GM18519 (cell line): ENCODE measurements around the gene FOXRED1.
A peak's percentile ranks its signal among the peaks of the same experiment; 100 is the strongest.
"Not testable (repeated sequence)": the region's sequence is repeated elsewhere in the genome, so short reads cannot be mapped to it uniquely, and the experiment has no call there.

ENCODE experiments used
- ATAC-seq: cut with Tn5 transposase; IDR thresholded peaks from one replicate; pipeline ENCODE4 v1.9.1; 2021; ENCODE audit warnings: mild to moderate bottlenecking, moderate library complexity; ENCODE audit not compliant: unreplicated experiment, low FRiP score

The FOXRED1 gene

DNA sequence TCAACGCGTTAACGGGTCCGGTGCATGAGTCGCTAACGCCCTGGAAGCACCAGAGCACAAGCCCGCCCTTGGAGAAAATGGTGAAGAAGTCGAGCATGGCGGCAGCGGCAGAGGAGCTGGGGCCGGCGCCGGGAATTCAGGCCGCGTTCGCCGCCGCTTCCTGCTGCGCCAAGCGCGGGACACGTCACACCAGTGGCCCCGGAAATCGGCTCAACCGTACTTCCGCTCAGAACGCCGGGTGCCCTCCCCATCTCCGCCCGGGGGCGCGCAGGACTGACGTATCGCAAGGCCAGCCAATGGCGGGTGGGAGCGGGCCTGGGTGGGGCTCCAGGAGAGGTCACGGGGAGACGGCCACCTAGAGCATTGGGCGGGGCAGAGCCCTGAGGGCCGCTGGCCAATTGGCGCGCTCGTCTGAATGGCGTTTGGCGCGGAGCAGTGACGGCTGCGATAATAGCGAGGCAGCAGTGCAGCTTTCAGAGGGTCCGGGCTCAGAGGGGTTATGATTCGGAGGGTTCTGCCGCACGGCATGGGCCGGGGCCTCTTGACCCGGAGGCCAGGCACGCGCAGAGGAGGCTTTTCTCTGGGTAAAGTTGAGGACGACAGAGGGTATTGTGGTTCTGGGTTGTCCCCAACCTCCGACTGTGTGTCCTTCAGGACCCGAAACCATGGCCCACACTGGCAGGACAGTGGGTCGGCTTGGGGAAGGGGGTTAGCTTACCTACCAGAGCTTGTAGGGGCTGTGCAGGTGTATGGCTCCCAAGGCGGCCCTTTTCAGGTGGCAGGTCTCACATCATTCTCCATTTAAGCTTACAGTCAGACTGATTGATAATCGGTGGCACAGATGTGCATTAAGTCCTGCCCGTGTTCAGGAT is at the start of gene FOXRED1, which contains the start of gene SRPRA:
Gene FOXRED1 (plus strand): TSS at position 447 of the 872 bp plus-strand sequence. CDS start 53 bp downstream, at position 500.
Gene SRPRA (minus strand): TSS at position 188 of the 872 bp plus-strand sequence. CDS start 91 bp downstream, at position 97.
- ATAC-seq = peak; percentile 96

DNA sequence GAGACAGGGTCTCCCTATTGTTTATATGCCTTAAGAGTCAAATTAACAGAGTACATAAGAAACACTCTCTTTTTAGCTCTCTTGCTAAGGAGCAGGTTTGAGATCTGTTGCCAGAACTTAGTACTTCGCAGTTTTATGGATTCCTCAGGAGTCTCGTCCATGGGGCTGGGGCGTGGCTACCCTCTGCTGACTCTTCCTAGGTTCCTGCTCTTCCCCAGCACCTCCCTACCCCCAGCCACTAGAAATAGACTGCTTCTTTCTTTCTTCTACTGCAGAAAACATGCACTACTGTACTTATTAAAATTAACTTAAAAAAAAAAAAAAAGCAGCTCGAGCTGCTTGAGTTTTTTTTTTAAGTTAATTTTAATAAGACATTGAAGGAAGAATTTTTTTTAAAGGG is 49.4 kb upstream of the FOXRED1 start:
- no peak for ATAC-seq

GRCh38 chr11:126224647-126225294 is 44.2 kb upstream of the FOXRED1 start:
- no peak for ATAC-seq

- ATAC-seq = no peak
Observed at GRCh38 chr11:126225295-126225665, 43.7 kb upstream of the FOXRED1 start.

DNA sequence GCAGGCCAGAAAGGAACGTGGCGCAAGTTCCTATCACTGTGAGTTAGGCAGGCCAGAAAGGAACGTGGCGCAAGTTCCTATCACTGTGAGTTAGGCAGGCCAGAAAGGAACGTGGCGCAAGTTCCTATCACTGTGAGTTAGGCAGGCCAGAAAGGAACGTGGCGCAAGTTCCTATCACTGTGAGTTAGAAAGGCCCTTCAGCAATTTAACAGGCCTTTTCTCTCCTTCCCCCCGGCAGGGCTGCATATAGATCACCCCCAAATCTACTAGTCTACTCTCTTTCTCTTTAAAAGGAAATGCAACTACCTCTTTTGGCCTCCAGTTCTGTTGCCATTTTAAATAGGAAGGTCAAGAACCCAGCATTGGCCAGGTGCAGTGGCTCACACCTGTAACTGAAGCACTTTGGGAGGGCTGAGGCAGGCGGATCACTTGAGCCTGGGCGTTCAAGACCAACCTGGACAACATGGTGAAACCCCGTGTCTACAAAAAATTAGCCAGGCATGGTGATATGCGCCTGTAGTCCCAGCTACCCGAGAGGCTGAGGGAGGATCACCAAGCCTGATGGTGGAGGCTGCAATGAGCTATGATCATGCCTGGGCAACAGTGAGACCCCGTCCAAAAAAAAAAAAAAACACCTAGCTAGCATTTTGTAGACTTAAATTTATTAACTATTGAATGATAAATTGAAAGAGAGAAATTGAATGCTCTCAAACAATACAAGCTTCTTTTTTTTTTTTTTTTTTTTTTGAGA is 42.4 kb upstream of the FOXRED1 start:
- no peak for ATAC-seq

GRCh38 chr11:126229858-126230540 is 39.0 kb upstream of the FOXRED1 start:
- ATAC-seq = no peak

GRCh38 chr11:126231725-126232459 is 37.1 kb upstream of the FOXRED1 start:
- no peak for ATAC-seq

GRCh38 chr11:126232683-126233082 is 36.3 kb upstream of the FOXRED1 start:
- ATAC-seq = no peak

GRCh38 chr11:126233391-126233790 is 35.6 kb upstream of the FOXRED1 start:
- ATAC-seq = no peak

GRCh38 chr11:126246636-126247035 is 22.3 kb upstream of the FOXRED1 start:
- no peak for ATAC-seq

DNA sequence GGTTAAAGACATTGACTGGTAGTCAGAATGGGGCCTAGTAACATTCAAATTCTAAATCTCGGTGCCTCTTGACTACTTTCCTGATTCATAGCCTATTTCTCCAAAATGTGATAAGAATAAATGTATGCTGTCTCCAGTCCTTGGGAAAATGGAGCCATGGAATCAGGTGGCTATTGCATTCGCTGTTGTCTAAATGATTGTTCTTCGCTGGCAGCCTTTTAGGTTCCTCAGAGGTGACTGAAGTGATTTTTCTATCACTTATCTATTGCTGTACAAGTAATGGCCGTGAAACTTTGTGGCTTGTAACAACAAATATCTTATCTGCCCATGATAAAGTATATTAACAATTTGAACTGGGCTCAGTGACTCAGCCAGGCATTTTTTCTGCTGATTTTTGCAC is 15.7 kb upstream of the FOXRED1 start:
- ATAC-seq = no peak

GRCh38 chr11:126254819-126255218 is 14.1 kb upstream of the FOXRED1 start:
- ATAC-seq = no peak

GRCh38 chr11:126255507-126255906 is 13.4 kb upstream of the FOXRED1 start:
- not testable (repeated sequence) for ATAC-seq

GRCh38 chr11:126256216-126256615 is 12.7 kb upstream of the FOXRED1 start:
- ATAC-seq = no peak

GRCh38 chr11:126257144-126257543 is 11.8 kb upstream of the FOXRED1 start:
- ATAC-seq = no peak

DNA sequence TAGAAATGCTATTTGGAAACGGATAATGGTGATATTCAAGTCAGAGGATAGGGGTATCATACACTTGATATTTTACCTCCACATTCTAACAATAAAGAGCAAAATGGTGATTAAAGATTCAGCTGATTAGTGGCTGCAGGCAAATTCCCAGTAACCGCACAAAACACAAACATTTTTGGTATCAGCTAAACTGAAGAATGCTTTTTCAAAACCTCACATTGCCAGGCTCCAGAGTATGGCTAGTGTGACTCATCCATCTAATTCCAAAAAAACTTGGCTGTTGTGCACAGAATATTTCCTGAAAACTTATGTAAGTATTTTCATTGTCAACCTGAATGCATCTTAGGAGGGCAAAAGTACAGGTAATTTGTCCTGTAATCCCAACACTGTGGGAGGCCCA is 11.2 kb upstream of the FOXRED1 start:
- ATAC-seq = no peak

GRCh38 chr11:126262216-126262615 is 6.7 kb upstream of the FOXRED1 start:
- no peak for ATAC-seq

- ATAC-seq = no peak
Observed at GRCh38 chr11:126263489-126263888, 5.5 kb upstream of the FOXRED1 start.

DNA sequence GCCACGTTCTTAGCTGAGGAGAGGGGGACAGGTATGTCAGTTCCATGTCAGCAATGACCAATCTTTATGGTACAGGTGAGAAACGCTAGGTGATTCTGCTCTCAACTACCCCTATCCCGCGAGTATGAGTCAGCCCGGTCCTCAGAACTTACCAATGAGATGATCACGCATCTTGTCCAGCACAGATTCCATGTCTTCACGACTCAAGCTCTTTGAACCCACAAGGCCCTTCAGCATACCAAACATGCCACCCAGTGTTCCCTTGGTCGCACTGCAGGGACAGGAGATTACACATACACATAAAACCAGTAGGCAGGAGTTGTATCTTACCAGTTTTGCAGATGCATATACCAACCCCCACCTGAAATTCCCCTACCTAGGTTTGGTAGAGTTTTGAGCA is 3.1 kb upstream of the FOXRED1 start:
- ATAC-seq = no peak

DNA sequence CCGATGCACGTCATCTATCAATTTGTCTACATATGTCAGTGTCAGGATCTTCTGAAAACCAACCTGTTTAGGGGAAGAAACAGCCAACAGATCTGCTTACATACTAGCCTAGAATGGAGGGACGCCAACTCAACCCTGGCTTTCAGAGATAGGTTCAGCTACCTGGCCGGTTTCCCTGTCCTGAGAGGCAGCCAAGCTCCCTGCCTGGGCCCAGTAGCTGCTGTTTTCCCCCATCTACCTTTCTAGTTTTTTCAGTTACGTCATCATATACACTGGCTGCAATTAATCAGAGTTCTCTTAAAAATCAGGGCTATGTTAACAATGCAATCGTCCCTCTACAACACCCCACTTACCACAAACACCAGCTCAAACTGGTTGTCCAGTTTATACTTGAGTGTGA is 1.3 kb upstream of the FOXRED1 start:
- no peak for ATAC-seq
